Measurements from ENCODE around the gene EBF3.

EBF3 gene

GRCh38 chr10:129843131-129843541 is 120.9 kb downstream of the EBF3 start:
- no peak for TF ChIP-seq CTCF (conservative IDR thresholded peaks at IDR 0.05; ENCODE audit: low read depth, low read length)

GRCh38 chr10:129842031-129842430 is 122.0 kb downstream of the EBF3 start:
- Histone ChIP-seq H2AFZ (ENCODE audit: low read depth) (no peak overlapping the region), H3K9ac (no peak overlapping the region), H3K36me3 (ENCODE audit: insufficient read depth) (no peaks in the 10 kb centered on the region), H3K27ac (no peak overlapping the region), H3K4me3 (IDR thresholded peaks at IDR 0.05; ENCODE audit: insufficient read depth, low read depth, low read length) (no peak overlapping the region), H3K4me1 (ENCODE audit: low read depth, poor library complexity, severe bottlenecking) (no peaks in the 10 kb centered on the region), H3K4me2 (no peak overlapping the region), H3K27me3 (ENCODE audit: insufficient read depth, low read depth) (no peaks in the 10 kb centered on the region), H3K79me2 (ENCODE audit: insufficient read depth, low read depth) (no peaks in the 10 kb centered on the region), H4K20me1 (ENCODE audit: insufficient read depth) (no peaks in the 10 kb centered on the region)
- TF ChIP-seq CTCF (conservative IDR thresholded peaks at IDR 0.05; ENCODE audit: low read depth, low read length) = no peak

More at GRCh38 chr10:129843131-129843541, 120.9 kb downstream of the EBF3 start:
- Histone ChIP-seq H3K4me2 (no peak overlapping the region), H3K4me1 (ENCODE audit: low read depth, poor library complexity, severe bottlenecking) (no peaks in the 10 kb centered on the region), H3K36me3 (ENCODE audit: insufficient read depth) (no peaks in the 10 kb centered on the region), H4K20me1 (ENCODE audit: insufficient read depth) (no peaks in the 10 kb centered on the region), H3K4me3 (IDR thresholded peaks at IDR 0.05; ENCODE audit: insufficient read depth, low read depth, low read length) (no peak overlapping the region), H3K79me2 (ENCODE audit: insufficient read depth, low read depth) (no peaks in the 10 kb centered on the region), H3K9ac (no peak overlapping the region), H2AFZ (ENCODE audit: low read depth) (no peak overlapping the region), H3K27ac (no peak overlapping the region), H3K27me3 (ENCODE audit: insufficient read depth, low read depth) (no peaks in the 10 kb centered on the region)

- H2AFZ ChIP-seq (ENCODE audit: low read depth) = no peak overlapping the region
- no peak overlapping the region for H3K4me2 ChIP-seq
- H3K79me2 ChIP-seq (ENCODE audit: insufficient read depth, low read depth) = no peaks in the 10 kb centered on the region
- no peak overlapping the region for H3K27ac ChIP-seq
- no peak overlapping the region for H3K4me3 ChIP-seq (IDR thresholded peaks at IDR 0.05; ENCODE audit: insufficient read depth, low read depth, low read length)
- H3K36me3 ChIP-seq (ENCODE audit: insufficient read depth) = no peaks in the 10 kb centered on the region
- TF ChIP-seq CTCF (conservative IDR thresholded peaks at IDR 0.05; ENCODE audit: low read depth, low read length) = no peak
- no peak overlapping the region for H3K9ac ChIP-seq
- no peaks in the 10 kb centered on the region for H3K27me3 ChIP-seq (ENCODE audit: insufficient read depth, low read depth)
- no peaks in the 10 kb centered on the region for H3K4me1 ChIP-seq (ENCODE audit: low read depth, poor library complexity, severe bottlenecking)
- no peaks in the 10 kb centered on the region for H4K20me1 ChIP-seq (ENCODE audit: insufficient read depth)
Measured at GRCh38 chr10:129841590-129841989, 122.5 kb downstream of the EBF3 start.

GRCh38 chr10:129841071-129841470 is 123.0 kb downstream of the EBF3 start:
- no peak for TF ChIP-seq CTCF (conservative IDR thresholded peaks at IDR 0.05; ENCODE audit: low read depth, low read length)
- H4K20me1 ChIP-seq (ENCODE audit: insufficient read depth) = no peaks in the 10 kb centered on the region
- H3K79me2 ChIP-seq (ENCODE audit: insufficient read depth, low read depth) = no peaks in the 10 kb centered on the region
- no peak overlapping the region for H3K27ac ChIP-seq
- no peak overlapping the region for H3K4me3 ChIP-seq (IDR thresholded peaks at IDR 0.05; ENCODE audit: insufficient read depth, low read depth, low read length)
- no peaks in the 10 kb centered on the region for H3K27me3 ChIP-seq (ENCODE audit: insufficient read depth, low read depth)
- no peak overlapping the region for H3K4me2 ChIP-seq
- no peak overlapping the region for H3K9ac ChIP-seq
- no peak overlapping the region for H2AFZ ChIP-seq (ENCODE audit: low read depth)
- H3K36me3 ChIP-seq (ENCODE audit: insufficient read depth) = no peaks in the 10 kb centered on the region
- H3K4me1 ChIP-seq (ENCODE audit: low read depth, poor library complexity, severe bottlenecking) = no peaks in the 10 kb centered on the region

Data from KMS-11 (cell line).